GM12878 (cell line): Measurements from ENCODE around the gene SPAG9. TPM values are rescaled to one million over a fixed set of nuclear protein-coding genes. Genes with fewer than 3 reads are reported as not detected.

Source experiments
- CBFB ChIP-seq: IDR thresholded peaks from 2 replicates; pipeline ENCODE4 v1.6.1; 2016; ENCODE audit warnings: antibody characterized with exemption, low read depth
- CHD1 ChIP-seq: IDR thresholded peaks from 2 replicates; pipeline ENCODE4 v1.6.1; 2012; ENCODE audit warnings: low read depth, low read length, improper control_type of control experiment
- FOS ChIP-seq: IDR thresholded peaks from 3 replicates; pipeline ENCODE4 v1.6.1; 2011; ENCODE audit warnings: borderline replicate concordance; ENCODE audit not compliant: insufficient read length; ENCODE audit errors: extremely low read depth
- HCFC1 ChIP-seq: fragments of 150-350 bp; IDR thresholded peaks from 2 replicates; pipeline ENCODE4 v1.6.1; 2014; ENCODE audit warnings: low read length
- IRF3 ChIP-seq: fragments of 450-650 bp; IDR thresholded peaks from 2 replicates; pipeline ENCODE4 v1.6.1; 2014; ENCODE audit warnings: mild to moderate bottlenecking
- MAX ChIP-seq: IDR thresholded peaks from 2 replicates; pipeline ENCODE4 v1.6.1; 2012; ENCODE audit warnings: low read depth, low read length, improper control_type of control experiment
- NBN ChIP-seq: fragments of 450-650 bp; IDR thresholded peaks from 2 replicates; pipeline ENCODE4 v1.6.1; 2016
- NR2C2 ChIP-seq: IDR thresholded peaks from 2 replicates; pipeline ENCODE4 v1.6.1; 2011; ENCODE audit warnings: borderline replicate concordance, low read depth; ENCODE audit not compliant: control insufficient read depth, insufficient read length
- SKIL ChIP-seq: fragments of 450-650 bp; IDR thresholded peaks from 2 replicates; pipeline ENCODE4 v1.6.1; 2017; ENCODE audit warnings: mild to moderate bottlenecking, low read depth, inconsistent platforms; ENCODE audit not compliant: poor library complexity, severe bottlenecking
- polyA plus RNA-seq, 11 experiments: library from polyadenylated mRNA; depleted of rRNA in 4 of 11; unstranded in 6 of 11; stranded (reverse) in 5 of 11; fragments of >200 nt; fragmentation: Nextera tagmentation in 4 of 11; fragmentation: Illumina TruSeq in 1 of 11; extraction: Ambion mirVana in 4 of 11; extraction: Trizol in 1 of 11; gene quantifications; 1 replicate in 1 of 11; 2 replicates in 10 of 11; pipeline versions ENCODE4 v1.2.1 to v1.2.3, GENCODE V29; 2011 to 2016; ENCODE audit warnings: inconsistent platforms in 2 of 11, missing spikeins in 2 of 11, low read depth in 1 of 11
- total RNA-seq, 4 experiments: library from RNA; depleted of rRNA in 3 of 4; stranded (reverse); fragments of >200 nt in 3 of 4; fragmentation: Illumina TruSeq in 1 of 4; extraction: Trizol in 1 of 4; gene quantifications; 2 replicates each; pipeline versions ENCODE4 v1.2.1 to v1.2.3, GENCODE V29; 2013 to 2021

Gene SPAG9
- total and polyA plus RNA-seq, 10 of the 15 experiments (the other 5 are each of a cell fraction or from before 2014, with no cell fraction given), result 6.6 to 42.0 (median 24.9) TPM

GRCh38 chr17:50947782-50948543 lies 172.7 kb downstream of the SPAG9 start (continued):
- TF ChIP-seq IRF3 (no peak), NBN (no peak), CHD1 (no peak), FOS (no peak), HCFC1 (no peak), MAX (no peak), SKIL (no peak), CBFB (no peak), NR2C2 (no peak)
